SJSA1 (cell line): Measurements from ENCODE around the gene ALDH3B2. TPM values are rescaled to one million over a fixed set of nuclear protein-coding genes. Genes with fewer than 3 reads are reported as not detected.
A peak's percentile ranks its signal among the peaks of the same experiment; 100 is the strongest.
"Not testable (repeated sequence)": the region's sequence is repeated elsewhere in the genome, so short reads cannot be mapped to it uniquely, and the experiment has no call there.

Source experiments
- DNase-seq, 2 experiments: peaks; one replicate each; pipeline ENCODE4 v3.0.0-alpha.2; 2015 to 2020; ENCODE audit warnings: low spot score in 2 of 2, low read depth in 1 of 2
- H3K27ac ChIP-seq: fragments of 250-450 bp; sonication (Bioruptor Pico); 2 replicates; pipeline ENCODE4 v1.5.1; 2020; ENCODE audit warnings: mild to moderate bottlenecking, moderate library complexity
- H3K27me3 ChIP-seq: fragments of 250-450 bp; sonication (Bioruptor Pico); replicated peaks from 2 replicates; pipeline ENCODE4 v1.5.1; 2020; ENCODE audit warnings: mild to moderate bottlenecking, moderate library complexity
- H3K36me3 ChIP-seq: fragments of 250-450 bp; sonication (Bioruptor Pico); 2 replicates; pipeline ENCODE4 v1.5.1; 2020; ENCODE audit warnings: mild to moderate bottlenecking
- H3K4me1 ChIP-seq: fragments of 250-450 bp; sonication (Bioruptor Pico); replicated peaks from 2 replicates; pipeline ENCODE4 v1.6.1; 2021; ENCODE audit warnings: mild to moderate bottlenecking
- H3K4me3 ChIP-seq: fragments of 250-450 bp; sonication (Bioruptor Pico); 2 replicates; pipeline ENCODE4 v1.5.1; 2020; ENCODE audit warnings: mild to moderate bottlenecking
- H3K9me3 ChIP-seq: fragments of 250-450 bp; sonication (Bioruptor Pico); replicated peaks from 2 replicates; pipeline ENCODE4 v1.5.1; 2020; ENCODE audit warnings: mild to moderate bottlenecking
- total RNA-seq: library from RNA; depleted of rRNA; stranded (reverse); fragments of >200 nt; shearing (Covaris generic); gene quantifications from 2 replicates; pipeline ENCODE4 v1.2.3, GENCODE V29; 2014

ALDH3B2 gene
- total RNA-seq, 1 experiment from 2014 or later: not detected

DNA sequence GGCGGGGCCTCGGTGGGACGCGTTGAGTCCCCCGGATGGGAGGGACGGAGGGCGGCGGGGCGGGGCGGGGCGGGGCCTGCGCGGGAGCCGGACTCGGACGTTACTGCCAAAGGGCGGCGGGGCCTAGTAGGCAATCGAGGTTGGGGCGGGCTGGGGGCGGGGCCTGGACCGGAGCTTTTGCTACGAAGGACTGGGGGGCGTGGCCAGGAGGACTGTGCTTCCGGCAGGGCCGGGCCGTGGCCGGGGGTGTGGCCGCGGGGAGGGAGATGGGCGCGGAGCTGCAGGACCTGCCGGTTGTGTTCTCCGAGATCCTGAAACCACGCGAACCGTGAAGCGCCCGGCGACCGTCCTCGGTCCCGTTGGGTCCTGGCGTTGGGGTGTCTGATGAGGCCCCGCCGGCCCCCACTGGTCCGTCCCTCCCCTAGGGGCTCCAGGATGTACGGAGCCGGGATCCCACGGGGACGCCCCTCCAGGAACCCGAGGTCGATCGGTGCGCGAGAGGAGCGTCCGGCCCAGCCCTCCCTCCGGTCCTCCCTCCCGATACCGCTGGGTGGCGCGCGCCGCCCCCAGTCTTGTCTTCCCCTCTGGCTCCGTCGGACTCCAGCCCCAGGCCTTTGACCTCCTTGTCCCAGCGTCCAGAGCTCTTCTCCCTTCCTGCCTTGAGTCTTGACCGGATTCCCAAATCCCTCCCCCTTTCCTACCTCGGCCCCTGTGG lies 44.0 kb downstream of the ALDH3B2 start:
- Histone ChIP-seq H3K36me3 (0 out of 2 replicates have a peak, but pooled peaks cover 5% of the 10 kb centered on the region), H3K9me3 (peaks cover 6% of the 10 kb centered on the region), H3K27me3 (peaks cover 6% of the 10 kb centered on the region), H3K4me1 (peaks cover 23% of the 10 kb centered on the region), H3K27ac (peak overlapping the region; percentile 12), H3K4me3 (peak overlapping the region; percentile 56)
- peak; percentile 99 to 100 for DNase-seq

DNA sequence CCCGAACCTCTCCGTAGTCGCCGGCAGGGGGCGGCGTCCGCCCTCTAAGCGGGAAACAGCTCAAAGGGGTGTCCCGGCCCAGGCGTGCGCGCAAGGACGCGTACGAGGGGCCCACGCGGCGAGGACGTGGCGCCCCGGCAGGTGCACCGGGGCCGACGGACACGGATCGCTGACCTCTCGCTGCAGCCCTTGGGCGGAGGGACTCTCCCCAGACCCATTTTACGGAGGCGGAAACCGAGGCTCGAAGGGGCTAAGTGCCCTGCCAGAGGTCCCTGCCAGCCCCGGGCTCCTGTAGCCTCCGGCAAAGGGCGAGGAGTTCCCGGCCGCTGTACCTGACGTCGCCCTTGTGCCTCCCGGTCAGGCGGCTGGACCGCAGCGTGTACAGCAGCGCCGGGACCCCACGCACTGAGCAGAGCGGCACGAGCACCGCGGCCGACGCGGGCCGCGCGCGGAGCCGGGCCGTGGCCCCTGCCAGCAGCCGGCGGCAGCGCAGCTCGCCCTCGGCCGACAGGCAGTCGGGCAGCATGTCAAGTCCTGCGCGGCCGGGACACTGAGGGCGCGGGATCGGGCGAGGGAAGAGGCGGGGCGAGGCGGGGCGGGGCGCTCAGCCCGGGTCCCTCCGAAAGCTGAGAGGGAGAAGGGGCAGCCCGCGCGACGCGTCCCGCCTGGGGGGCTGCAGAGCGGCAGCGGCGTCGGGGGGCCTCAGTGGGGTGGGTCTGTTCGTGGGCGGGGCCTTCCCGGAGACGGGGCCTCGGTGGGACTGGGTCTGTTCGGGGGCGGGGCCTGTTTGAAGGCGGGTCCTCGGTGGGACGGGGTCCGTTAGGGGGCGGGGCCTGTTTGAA lies 44.8 kb downstream of the ALDH3B2 start, which contains the start of gene NUDT8:
Gene NUDT8 (minus strand): TSS at position 552 of the 842 bp plus-strand sequence. CDS start 26 bp downstream, at position 526.
- Histone ChIP-seq H3K27me3 (no peaks in the 10 kb centered on the region), H3K4me1 (peaks cover 23% of the 10 kb centered on the region), H3K27ac (peak within 1 kb of the TSS; percentile 38), H3K36me3 (0 out of 2 replicates have a peak, but pooled peaks cover 5% of the 10 kb centered on the region), H3K9me3 (peaks cover 6% of the 10 kb centered on the region), H3K4me3 (peak within 1 kb of the TSS; percentile 56)
- DNase-seq: peak; percentile 94

DNA sequence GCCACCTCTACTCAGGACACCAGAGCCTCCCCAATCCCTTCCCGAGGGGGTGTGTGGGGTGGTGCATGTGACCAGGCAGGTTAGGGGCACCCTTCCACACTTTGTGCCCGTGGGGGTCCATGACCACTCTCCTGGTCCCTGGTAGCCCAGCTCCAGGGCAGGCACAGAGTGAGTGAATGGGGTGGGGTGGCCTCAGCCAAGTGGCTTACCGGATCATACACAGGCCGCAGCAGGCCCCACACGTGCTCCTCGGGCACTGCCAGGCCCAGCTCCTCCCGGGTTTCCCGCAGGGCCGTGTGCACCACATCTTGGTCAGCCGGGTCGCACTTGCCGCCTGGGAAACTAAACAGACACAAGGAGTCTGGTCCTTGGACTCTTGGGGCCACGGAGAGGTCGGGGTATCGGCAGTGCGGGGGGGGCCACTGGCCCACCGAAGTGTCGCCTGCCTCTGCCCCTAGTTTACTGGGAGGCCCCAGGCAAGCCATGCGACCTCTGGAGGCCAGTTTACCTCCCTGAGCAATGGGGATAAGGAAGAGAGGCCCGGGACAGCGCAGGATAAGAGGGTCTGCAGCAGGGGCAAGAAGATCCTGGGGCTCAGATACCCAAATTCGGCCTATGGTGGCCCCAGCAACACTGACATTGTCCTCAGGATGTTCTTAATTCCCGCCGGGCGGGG lies 45.6 kb downstream of the ALDH3B2 start:
- H3K27ac ChIP-seq: no peak overlapping the region
- no peak for DNase-seq
- no peaks in the 10 kb centered on the region for H3K27me3 ChIP-seq
- peaks cover 6% of the 10 kb centered on the region for H3K9me3 ChIP-seq
- 0 out of 2 replicates have a peak, but pooled peaks cover 5% of the 10 kb centered on the region for H3K36me3 ChIP-seq
- peaks cover 23% of the 10 kb centered on the region for H3K4me1 ChIP-seq
- peak overlapping the region; percentile 56 for H3K4me3 ChIP-seq

DNA sequence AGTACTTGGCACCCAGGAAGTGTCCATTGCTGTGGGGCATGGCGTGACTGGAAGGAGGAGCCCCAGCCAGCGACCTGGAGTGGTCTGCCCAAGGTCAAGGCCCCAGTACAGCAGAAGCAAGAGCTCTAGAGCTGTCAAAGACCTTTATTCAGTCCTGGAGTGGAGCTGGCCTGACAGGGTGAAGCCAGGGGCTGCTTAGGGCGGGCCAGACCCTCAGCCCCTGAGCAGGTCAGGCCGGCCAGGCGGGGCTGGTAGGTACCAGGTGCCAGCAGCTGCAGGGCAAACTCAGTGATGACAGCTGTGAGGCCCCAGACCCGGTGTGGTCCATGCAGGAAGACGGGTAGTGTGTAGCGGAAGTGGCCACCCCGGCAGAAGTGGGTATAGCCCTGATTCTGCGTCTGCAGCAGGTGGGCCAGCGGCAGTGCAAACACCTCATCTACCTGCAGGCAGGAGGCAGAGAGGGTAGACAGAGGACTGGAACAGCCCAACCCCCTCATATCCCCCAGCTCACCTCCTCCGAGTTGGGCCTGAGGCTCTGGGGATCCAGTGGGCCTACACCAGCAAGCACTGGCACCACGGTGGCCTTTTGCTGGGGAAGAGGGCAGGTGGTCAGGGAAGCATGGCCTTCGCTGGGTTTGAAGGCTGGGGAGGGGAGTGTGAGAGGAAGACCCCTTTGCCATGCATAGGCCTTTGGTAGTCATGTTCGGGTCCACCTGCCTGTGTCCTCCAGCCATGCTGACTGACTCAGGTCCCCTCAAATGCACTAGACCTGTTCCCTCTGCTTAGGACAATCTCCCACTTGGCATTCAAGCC lies 46.4 kb downstream of the ALDH3B2 start:
- no peak for DNase-seq
- Histone ChIP-seq H3K27me3 (no peaks in the 10 kb centered on the region), H3K36me3 (0 out of 2 replicates have a peak, but pooled peaks cover 5% of the 10 kb centered on the region), H3K4me1 (peaks cover 23% of the 10 kb centered on the region), H3K27ac (no peak overlapping the region), H3K4me3 (no peak overlapping the region), H3K9me3 (peaks cover 6% of the 10 kb centered on the region)

DNA sequence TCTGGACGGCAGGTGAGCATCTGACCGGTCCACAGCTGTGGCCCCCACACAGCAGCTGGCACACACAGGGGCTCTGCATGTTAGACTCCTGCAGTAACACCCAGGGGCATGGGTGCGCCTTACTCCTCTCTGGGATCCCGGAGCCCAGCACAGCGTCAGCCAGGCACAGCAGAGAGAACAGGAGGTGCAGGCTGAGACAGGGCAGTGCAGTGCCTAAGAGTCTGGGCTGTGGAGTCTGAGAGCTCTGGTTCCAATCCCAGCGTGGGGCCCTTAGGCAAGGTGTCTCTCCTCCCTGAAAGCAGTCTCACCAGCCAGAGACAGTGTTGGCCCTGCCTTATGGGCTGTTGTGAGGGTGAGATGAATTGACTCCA lies 47.0 kb downstream of the ALDH3B2 start:
- 0 out of 2 replicates have a peak, but pooled peaks cover 5% of the 10 kb centered on the region for H3K36me3 ChIP-seq
- H3K4me3 ChIP-seq: no peak overlapping the region
- no peak for DNase-seq
- peaks cover 6% of the 10 kb centered on the region for H3K9me3 ChIP-seq
- peaks cover 23% of the 10 kb centered on the region for H3K4me1 ChIP-seq
- no peak overlapping the region for H3K27ac ChIP-seq
- 0 out of 2 replicates have a peak, but pooled peaks cover 5% of the 10 kb centered on the region for H3K27me3 ChIP-seq

DNA sequence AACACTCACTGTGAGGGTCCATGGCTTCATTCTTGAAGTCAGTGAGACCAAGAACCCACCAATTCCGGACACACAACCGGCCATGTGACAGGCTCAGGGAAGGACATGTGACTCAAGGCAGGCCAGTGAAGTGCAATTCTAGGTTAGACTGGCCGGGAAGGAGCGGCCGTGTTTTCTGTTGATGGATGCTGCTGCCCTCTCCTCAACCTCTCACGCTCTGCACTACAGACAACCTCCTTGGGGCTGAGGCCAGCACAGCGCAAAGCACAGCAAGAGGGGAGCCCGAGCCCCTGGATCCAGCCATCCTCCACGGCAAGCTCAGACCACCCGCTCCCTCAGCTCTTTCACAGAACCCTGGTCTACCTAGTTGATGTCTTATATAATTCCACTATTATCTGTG lies 47.5 kb downstream of the ALDH3B2 start:
- Histone ChIP-seq H3K9me3 (peaks cover 6% of the 10 kb centered on the region), H3K4me1 (peaks cover 23% of the 10 kb centered on the region), H3K27ac (no peak overlapping the region), H3K4me3 (no peak overlapping the region), H3K27me3 (0 out of 2 replicates have a peak, but pooled peaks cover 5% of the 10 kb centered on the region), H3K36me3 (0 out of 2 replicates have a peak, but pooled peaks cover 5% of the 10 kb centered on the region)
- no peak for DNase-seq

DNA sequence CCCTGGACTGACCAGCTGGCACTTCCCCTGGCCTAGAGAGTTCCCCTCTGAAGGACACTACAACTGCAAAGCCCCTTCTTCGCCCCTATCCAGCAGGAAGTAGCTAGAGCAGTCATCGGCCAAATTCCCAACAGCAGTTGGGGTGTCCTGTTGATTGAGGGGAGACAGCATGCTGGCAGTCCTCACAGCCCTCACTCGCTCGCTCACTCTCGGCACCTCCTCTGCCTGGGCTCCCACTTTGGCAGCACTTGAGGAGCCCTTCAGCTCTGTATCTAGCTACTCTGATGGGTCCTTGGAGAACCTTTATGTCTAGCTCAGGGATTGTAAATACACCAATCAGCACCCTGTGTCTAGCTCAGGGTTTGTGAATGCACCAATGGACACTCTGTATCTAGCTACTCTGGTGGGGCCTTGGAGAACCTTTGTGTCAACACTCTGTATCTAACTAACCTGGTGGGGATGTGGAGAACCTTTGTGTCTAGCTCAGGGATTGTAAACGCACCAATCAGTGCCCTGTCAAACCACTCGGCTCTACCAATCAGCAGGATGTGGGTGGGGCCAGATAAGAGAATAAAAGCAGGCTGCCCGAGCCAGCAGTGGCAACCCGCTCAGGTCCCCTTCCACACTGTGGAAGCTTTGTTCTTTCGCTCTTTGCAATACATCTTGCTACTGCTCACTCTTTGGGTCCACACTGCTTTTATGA lies 48.1 kb downstream of the ALDH3B2 start:
- peaks cover 21% of the 10 kb centered on the region for H3K4me1 ChIP-seq
- H3K4me3 ChIP-seq, H3K27ac ChIP-seq, H3K36me3 ChIP-seq, H3K9me3 ChIP-seq, H3K27me3 ChIP-seq, DNase-seq: not testable (repeated sequence)

DNA sequence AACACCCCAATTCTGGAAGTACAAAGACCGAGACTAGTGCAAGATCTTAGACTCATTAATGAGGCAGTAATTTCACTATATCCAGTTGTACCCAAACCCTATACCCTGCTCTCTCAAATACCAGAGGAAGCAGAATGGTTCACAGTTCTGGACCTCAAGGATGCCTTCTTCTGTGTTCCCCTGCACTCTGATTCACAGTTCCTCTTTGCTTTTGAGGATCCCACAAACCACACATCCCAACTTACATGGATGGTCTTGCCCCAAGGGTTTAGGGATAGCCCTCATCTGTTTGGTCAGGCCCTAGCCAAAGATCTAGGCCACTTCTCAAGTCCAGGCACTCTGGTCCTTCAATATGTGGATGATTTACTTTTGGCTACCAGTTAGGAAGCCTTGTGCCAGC lies 50.6 kb downstream of the ALDH3B2 start:
- not testable (repeated sequence) for H3K9me3 ChIP-seq, H3K27ac ChIP-seq, DNase-seq, H3K4me3 ChIP-seq, H3K4me1 ChIP-seq, H3K27me3 ChIP-seq, H3K36me3 ChIP-seq

DNA sequence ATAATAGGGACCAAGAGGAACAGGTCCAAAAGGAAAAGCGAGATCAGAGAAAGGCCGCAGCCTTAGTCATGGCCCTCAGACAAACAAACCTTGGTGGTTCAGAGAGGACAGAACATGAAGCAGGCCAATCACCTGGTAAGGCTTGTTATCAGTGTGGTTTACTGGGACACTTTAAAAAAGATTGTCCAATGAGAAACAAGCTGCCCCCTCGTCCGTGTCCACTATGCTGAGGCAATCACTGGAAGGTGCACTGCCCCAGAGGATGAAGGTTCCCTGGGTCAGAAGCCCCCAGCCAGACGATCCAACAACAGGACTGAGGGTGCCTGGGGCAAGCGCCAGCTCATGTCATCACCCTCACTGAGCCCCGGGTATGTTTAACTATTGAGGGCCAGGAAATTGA lies 51.5 kb downstream of the ALDH3B2 start:
- H3K27ac ChIP-seq, DNase-seq, H3K36me3 ChIP-seq, H3K9me3 ChIP-seq, H3K4me3 ChIP-seq, H3K4me1 ChIP-seq: not testable (repeated sequence)
- peaks cover 17% of the 10 kb centered on the region for H3K27me3 ChIP-seq

DNA sequence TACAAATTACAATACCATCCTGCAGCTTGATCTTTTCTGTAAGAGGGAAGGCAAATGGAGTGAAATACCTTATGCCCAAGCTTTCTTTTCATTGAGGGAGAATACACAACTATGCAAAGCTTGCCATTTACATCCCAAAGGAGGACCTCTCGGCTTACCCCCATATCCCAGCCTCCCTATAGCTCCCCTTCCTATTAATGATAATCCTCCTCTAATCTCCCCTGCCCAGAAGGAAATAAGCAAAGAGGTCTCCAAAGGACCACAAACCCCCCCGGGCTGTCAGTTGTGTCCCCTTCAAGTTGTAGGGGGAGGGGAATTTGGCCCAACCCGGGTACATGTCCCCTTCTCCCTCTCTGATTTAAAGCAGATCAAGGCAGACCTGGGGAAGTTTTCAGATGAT lies 52.5 kb downstream of the ALDH3B2 start:
- not testable (repeated sequence) for H3K36me3 ChIP-seq, H3K4me3 ChIP-seq, H3K27ac ChIP-seq, DNase-seq, H3K9me3 ChIP-seq, H3K4me1 ChIP-seq
- H3K27me3 ChIP-seq: peaks cover 26% of the 10 kb centered on the region

DNA sequence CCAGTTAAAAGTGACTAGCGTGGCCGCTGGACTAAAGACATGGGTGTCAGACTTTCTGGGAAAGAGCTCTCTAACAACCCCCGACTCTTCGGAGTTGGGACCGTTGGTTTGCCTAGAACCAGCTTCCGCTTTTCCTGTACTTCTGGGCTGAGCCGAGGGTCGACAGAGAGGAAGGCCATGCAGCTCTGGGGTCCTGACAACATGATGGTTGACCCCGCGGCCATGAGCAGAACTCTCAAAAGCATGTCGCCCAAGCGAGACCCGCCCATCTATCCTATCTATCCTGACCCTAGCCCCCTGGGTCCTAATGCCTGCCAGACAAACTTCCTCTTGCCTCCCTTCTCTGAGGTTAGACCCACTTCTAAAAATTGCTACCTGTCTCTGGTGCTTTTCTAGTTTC lies 53.8 kb downstream of the ALDH3B2 start:
- not testable (repeated sequence) for H3K27ac ChIP-seq, DNase-seq, H3K9me3 ChIP-seq, H3K4me1 ChIP-seq, H3K4me3 ChIP-seq, H3K36me3 ChIP-seq
- peaks cover 31% of the 10 kb centered on the region for H3K27me3 ChIP-seq

DNA sequence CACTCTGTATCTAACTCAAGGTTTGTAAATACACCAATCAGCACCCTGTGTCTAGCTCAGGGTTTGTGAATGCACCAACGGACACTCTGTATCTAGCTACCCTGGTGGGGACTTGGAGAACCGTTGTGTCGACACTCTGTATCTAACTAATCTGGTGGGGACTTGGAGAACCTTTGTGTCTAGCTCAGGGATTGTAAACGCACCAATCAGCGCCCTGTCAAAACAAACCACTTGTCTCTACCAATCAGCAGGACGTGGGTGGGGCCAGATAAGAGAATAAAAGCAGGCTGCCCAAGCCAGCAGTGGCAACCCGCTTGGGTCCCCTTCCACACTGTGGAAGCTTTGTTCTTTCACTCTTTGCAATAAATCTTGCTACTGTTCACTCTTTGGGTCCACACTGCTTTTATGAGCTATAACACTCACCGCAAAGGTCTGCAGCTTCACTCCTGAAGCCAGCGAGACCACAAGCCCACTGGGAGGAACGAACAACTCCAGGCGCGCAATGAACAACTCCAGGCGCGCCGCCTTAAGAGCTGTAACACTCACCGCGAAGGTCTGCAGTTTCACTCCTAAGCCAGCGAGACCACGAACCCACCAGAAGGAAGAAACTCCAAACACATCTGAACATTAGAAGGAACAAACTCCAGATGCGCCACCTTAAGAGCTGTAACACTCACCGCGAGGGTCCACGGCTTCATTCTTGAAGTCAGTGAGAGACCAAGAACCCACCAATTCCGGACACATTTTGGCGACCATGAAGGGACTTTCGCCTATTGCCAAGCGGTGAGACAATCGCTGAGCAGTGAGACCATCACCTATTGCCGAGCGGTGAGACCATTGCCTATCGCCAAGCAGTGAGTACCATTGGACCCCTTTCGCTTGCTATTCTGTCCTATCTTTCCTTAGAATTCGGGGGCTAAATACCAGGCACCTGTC lies 54.5 kb downstream of the ALDH3B2 start:
- H3K27me3 ChIP-seq: peaks cover 33% of the 10 kb centered on the region
- not testable (repeated sequence) for H3K4me1 ChIP-seq, H3K4me3 ChIP-seq, H3K9me3 ChIP-seq, H3K36me3 ChIP-seq, DNase-seq, H3K27ac ChIP-seq
